Adrenal gland (tissue), 5 donors: ENCODE measurements around the gene CNRIP1.

Source experiments
- CTCF ChIP-seq, 6 experiments: fragments of 450-650 bp in 4 of 6; fragments of 200-600 bp in 2 of 6; sonication (generic) in 1 of 6; IDR thresholded peaks; 1 replicate in 5 of 6; 2 replicates in 1 of 6; pipeline versions ENCODE4 v1.5.1 to v1.8.0; 2016 to 2021; ENCODE audit warnings: antibody characterized with exemption in 6 of 6, mild to moderate bottlenecking in 2 of 6, moderate library complexity in 1 of 6
- POLR2A ChIP-seq, 2 donors: fragments of 450-650 bp; IDR thresholded peaks; one replicate each; pipeline ENCODE4 v1.6.1; 2017; ENCODE audit warnings: antibody characterized with exemption in 2 of 2, mild to moderate bottlenecking in 2 of 2, moderate library complexity in 1 of 2
- donor health status: DM: no; HTN: no; CAD: no.

GRCh38 chr2:68362069-68362468 lies 42.3 kb upstream of the CNRIP1 start:
- TF ChIP-seq CTCF (IDR thresholded peaks at IDR 0.05) (peak; percentile 45 to 89 (median 80)), POLR2A (IDR thresholded peaks at IDR 0.05) (no peak)
